LNCaP clone FGC (cell line): ENCODE data around the gene MACROD2.
"Not testable (repeated sequence)": the region's sequence is repeated elsewhere in the genome, so short reads cannot be mapped to it uniquely, and the experiment has no call there.

Experiments
- DNase-seq: peaks from one replicate; pipeline ENCODE4 v3.0.0-alpha.2; 2011; ENCODE audit warnings: low read depth
- H3K4me3 ChIP-seq: 2 replicates; pipeline ENCODE4 v1.5.1; 2011; ENCODE audit warnings: mild to moderate bottlenecking, low read depth, low read length, control low read depth
- TF ChIP-seq, protein P1 (sequence below): IDR thresholded peaks from 2 replicates; pipeline ENCODE4 v1.5.1; 2012; ENCODE audit warnings: mild to moderate bottlenecking; ENCODE audit not compliant: control insufficient read depth, insufficient read depth; ENCODE audit errors: extremely low read depth

Gene MACROD2

GRCh38 chr20:15113144-15113773 lies 1117.9 kb downstream of the MACROD2 start:
- DNase-seq, result no peak
- H3K4me3 ChIP-seq, result no peak overlapping the region
- TF ChIP-seq, protein P1, sequence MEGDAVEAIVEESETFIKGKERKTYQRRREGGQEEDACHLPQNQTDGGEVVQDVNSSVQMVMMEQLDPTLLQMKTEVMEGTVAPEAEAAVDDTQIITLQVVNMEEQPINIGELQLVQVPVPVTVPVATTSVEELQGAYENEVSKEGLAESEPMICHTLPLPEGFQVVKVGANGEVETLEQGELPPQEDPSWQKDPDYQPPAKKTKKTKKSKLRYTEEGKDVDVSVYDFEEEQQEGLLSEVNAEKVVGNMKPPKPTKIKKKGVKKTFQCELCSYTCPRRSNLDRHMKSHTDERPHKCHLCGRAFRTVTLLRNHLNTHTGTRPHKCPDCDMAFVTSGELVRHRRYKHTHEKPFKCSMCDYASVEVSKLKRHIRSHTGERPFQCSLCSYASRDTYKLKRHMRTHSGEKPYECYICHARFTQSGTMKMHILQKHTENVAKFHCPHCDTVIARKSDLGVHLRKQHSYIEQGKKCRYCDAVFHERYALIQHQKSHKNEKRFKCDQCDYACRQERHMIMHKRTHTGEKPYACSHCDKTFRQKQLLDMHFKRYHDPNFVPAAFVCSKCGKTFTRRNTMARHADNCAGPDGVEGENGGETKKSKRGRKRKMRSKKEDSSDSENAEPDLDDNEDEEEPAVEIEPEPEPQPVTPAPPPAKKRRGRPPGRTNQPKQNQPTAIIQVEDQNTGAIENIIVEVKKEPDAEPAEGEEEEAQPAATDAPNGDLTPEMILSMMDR, result no peak

DNA sequence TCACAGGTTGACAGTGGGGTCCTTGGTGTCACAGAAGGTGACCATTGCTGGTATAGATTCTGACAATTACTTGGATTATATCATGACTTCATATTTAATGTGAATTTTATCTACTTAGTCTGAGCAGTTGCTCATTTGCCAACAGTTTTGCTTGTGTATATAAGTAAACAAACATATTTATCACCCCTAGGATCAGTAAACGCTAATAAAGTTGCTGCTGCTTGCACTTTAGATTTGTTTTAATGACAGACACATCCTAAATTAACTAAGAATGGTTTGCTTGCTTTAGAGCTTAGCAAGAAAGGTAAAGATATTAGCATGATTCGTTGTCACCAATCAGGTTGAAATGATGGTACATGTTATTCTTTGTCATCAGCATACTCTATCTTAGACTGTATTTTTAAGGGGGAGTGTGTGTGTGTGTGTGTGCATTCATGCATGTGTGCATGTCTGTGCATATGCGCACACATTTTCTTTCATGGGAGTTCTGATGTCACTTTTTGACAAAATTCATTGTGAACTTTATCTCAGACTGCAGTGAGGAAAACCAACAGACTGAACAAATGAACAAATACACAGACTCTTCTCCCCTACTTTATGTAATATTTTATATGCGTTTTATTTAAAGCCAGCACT lies 1124.7 kb downstream of the MACROD2 start:
- DNase-seq, result peak; percentile 52
- H3K4me3 ChIP-seq, result no peak overlapping the region
- TF ChIP-seq, protein P1, result no peak

DNA sequence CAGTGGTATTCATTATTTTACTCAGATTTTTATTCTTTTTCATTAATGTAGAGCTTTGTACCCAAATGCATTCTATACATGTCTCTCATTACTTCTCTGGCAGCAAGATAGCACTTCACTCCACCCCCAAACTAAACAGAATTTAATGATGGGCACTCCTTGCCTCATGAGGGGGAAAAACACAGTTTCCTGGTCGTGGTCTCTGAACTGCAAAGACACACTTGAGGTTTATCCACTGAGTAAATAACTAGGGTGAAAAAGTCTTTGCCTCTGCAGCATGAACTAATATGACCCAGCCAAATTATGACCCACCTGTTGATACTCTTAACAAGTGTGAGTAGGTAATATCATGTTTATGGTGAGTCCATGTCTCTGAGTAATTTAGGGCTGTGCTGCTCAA lies 1127.3 kb downstream of the MACROD2 start:
- TF ChIP-seq, protein P1, result no peak
- no peak for DNase-seq
- no peak overlapping the region for H3K4me3 ChIP-seq

GRCh38 chr20:15131176-15131575 lies 1135.9 kb downstream of the MACROD2 start:
- H3K4me3 ChIP-seq, result no peak overlapping the region
- TF ChIP-seq, protein P1, result no peak
- no peak for DNase-seq

GRCh38 chr20:15138548-15139126 lies 1143.3 kb downstream of the MACROD2 start:
- H3K4me3 ChIP-seq, result no peak overlapping the region
- TF ChIP-seq, protein P1, result no peak
- no peak for DNase-seq

GRCh38 chr20:15139522-15139921 lies 1144.2 kb downstream of the MACROD2 start:
- H3K4me3 ChIP-seq, result no peak overlapping the region
- DNase-seq, result no peak
- TF ChIP-seq, protein P1, result no peak

- TF ChIP-seq, protein P1, result no peak
- DNase-seq, result no peak
- H3K4me3 ChIP-seq, result no peak overlapping the region
Measured at GRCh38 chr20:15140286-15140685, 1145.0 kb downstream of the MACROD2 start.

DNA sequence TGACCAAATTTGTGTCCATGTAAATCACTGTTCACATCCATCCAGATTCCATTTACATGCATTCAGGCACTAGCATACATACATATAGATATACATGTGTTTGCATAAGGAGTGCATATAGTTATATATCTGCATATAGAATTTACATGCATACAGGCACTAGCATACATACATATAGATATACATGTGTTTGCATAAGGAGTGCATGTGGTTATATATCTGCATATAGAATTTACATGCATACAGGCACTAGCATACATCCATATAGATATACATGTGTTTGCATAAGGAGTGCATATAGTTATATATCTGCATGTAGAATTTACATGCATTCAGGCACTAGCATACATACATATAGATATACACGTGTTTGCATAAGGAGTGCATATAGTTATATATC lies 1145.6 kb downstream of the MACROD2 start:
- DNase-seq, result not testable (repeated sequence)

More for the DNA sequence above, 1145.6 kb downstream of the MACROD2 start:
- H3K4me3 ChIP-seq, result not testable (repeated sequence)
